Chondrocyte (in vitro differentiated cells): ENCODE measurements around the gene CHN1. TPM values are rescaled to one million over a fixed set of nuclear protein-coding genes. Genes with fewer than 3 reads are reported as not detected.

ENCODE experiments used
- DNase-seq: peaks from one replicate; pipeline ENCODE4 v3.0.0; 2021; ENCODE audit warnings: mixed read lengths, low spot score
- H3K27ac Mint-ChIP-seq: one replicate; pipeline ENCODE4 v1.8.0; 2021; ENCODE audit warnings: mild to moderate bottlenecking, moderate library complexity, mixed read lengths; ENCODE audit not compliant: unreplicated experiment
- H3K27me3 Mint-ChIP-seq: 2 replicates; pipeline ENCODE4 v1.8.0; 2021; ENCODE audit warnings: low read depth, mixed read lengths
- H3K36me3 Mint-ChIP-seq: 2 replicates; pipeline ENCODE4 v1.8.0; 2021; ENCODE audit warnings: low read depth, mixed read lengths
- H3K4me1 Mint-ChIP-seq: 2 replicates; pipeline ENCODE4 v1.8.0; 2021; ENCODE audit warnings: low read depth, mild to moderate bottlenecking, mixed read lengths
- H3K4me3 Mint-ChIP-seq: one replicate; pipeline ENCODE4 v1.8.0; 2021; ENCODE audit warnings: mild to moderate bottlenecking, moderate library complexity, mixed read lengths; ENCODE audit not compliant: unreplicated experiment
- H3K9me3 Mint-ChIP-seq: 2 replicates; pipeline ENCODE4 v1.8.0; 2021; ENCODE audit warnings: low read depth, mixed read lengths
- CTCF ChIP-seq: fragments of 200-600 bp; sonication (generic); IDR thresholded peaks from 2 replicates; pipeline ENCODE4 v1.5.0; 2021; ENCODE audit warnings: antibody characterized with exemption, mild to moderate bottlenecking, moderate library complexity
- total RNA-seq: library from RNA; stranded (reverse); gene quantifications from 3 replicates; pipeline ENCODE4 v1.2.1, GENCODE V29; 2021

CHN1 gene
- total RNA-seq, 1 donor from 2014 or later = 23.1 TPM

DNA sequence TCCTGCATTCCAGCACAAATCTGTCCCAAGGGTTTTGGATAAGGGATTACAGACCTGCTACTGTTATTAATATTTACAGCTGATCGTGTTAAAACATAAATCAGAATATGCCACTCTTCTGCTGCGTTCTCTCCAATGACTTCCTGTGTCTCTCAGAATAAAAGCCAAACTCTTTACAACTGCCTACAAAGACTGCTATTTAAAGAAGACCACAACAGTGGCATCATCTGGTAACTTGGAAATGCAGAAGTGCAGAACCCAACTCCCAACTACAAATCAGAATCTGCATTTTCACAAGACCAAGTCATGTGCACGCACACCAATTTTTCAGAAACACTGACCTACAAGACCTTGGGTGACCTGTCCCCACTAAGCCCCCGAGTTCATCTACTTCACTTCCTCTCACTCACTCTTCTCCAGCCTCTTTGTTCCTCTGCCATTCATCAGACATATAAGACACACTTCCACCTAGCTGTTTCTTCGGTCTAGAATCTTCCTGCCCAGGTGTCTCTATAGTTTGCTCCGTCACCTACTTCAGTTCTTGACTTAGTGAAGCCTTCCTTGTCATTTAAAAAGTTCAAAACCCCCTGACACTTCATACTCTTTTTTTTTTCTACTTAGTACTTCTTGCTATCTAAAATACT lies 36.0 kb downstream of the CHN1 start:
- Mint-ChIP-seq H3K27ac (no peak overlapping the region), H3K36me3 (peaks cover 2% of the 10 kb centered on the region), H3K4me1 (peaks cover 73% of the 10 kb centered on the region), H3K4me3 (no peak overlapping the region), H3K27me3 (no peaks in the 10 kb centered on the region), H3K9me3 (peaks cover 13% of the 10 kb centered on the region)
- no peak for DNase-seq
- TF ChIP-seq CTCF = no peak

GRCh38 chr2:174967691-174968260 lies 37.4 kb downstream of the CHN1 start:
- Mint-ChIP-seq H3K27ac (peak overlapping the region; percentile 8), H3K27me3 (no peaks in the 10 kb centered on the region)
- no peak for TF ChIP-seq CTCF

GRCh38 chr2:174967086-174967485 lies 38.1 kb downstream of the CHN1 start:
- H3K4me1 Mint-ChIP-seq = peaks cover 71% of the 10 kb centered on the region
- no peak overlapping the region for H3K27ac Mint-ChIP-seq
- H3K4me3 Mint-ChIP-seq = no peak overlapping the region
- H3K9me3 Mint-ChIP-seq = peaks cover 6% of the 10 kb centered on the region
- H3K36me3 Mint-ChIP-seq = no peaks in the 10 kb centered on the region
- DNase-seq = no peak
- TF ChIP-seq CTCF = no peak
- no peaks in the 10 kb centered on the region for H3K27me3 Mint-ChIP-seq

More at GRCh38 chr2:174967691-174968260, 37.4 kb downstream of the CHN1 start:
- Mint-ChIP-seq H3K36me3 (peaks cover 2% of the 10 kb centered on the region), H3K9me3 (peaks cover 11% of the 10 kb centered on the region), H3K4me3 (no peak overlapping the region), H3K4me1 (peaks cover 77% of the 10 kb centered on the region)
- no peak for DNase-seq

GRCh38 chr2:174965992-174966744 lies 39.0 kb downstream of the CHN1 start:
- no peaks in the 10 kb centered on the region for H3K36me3 Mint-ChIP-seq
- H3K27ac Mint-ChIP-seq = peak overlapping the region; percentile 86
- peaks cover 6% of the 10 kb centered on the region for H3K9me3 Mint-ChIP-seq
- no peak for DNase-seq
- TF ChIP-seq CTCF = no peak
- peaks cover 64% of the 10 kb centered on the region for H3K4me1 Mint-ChIP-seq
- H3K4me3 Mint-ChIP-seq = no peak overlapping the region
- H3K27me3 Mint-ChIP-seq = no peaks in the 10 kb centered on the region

DNA sequence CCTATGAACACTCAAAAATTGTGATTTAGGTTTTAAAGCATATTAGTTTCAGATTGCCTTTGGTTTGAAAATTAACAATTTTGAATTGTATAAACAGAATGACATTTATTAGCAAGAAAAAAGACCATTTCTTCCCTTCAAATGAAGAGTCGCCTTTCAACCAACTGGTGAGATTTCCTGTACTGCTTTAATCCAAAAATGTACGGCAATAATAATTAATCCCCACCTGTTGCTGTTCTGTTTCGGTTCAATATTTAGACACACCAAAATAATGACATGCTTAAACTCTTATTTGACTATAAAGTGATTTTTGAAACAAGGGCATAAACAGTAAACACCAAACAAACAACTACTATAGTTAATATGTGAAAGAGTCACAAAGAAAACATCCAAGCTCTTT lies 39.6 kb downstream of the CHN1 start:
- no peak for TF ChIP-seq CTCF
- Mint-ChIP-seq H3K27ac (peak overlapping the region; percentile 86), H3K36me3 (no peaks in the 10 kb centered on the region), H3K27me3 (no peaks in the 10 kb centered on the region), H3K9me3 (peaks cover 6% of the 10 kb centered on the region), H3K4me1 (peaks cover 63% of the 10 kb centered on the region), H3K4me3 (no peak overlapping the region)
- DNase-seq = no peak
